Measurements from ENCODE around the gene IL17REL. TPM values are rescaled to one million over a fixed set of nuclear protein-coding genes. Genes with fewer than 3 reads are reported as not detected.
A peak's percentile ranks its signal among the peaks of the same experiment; 100 is the strongest.
"Not testable (repeated sequence)": the region's sequence is repeated elsewhere in the genome, so short reads cannot be mapped to it uniquely, and the experiment has no call there.

IL17REL gene
- total and polyA plus RNA-seq, 12 donors: not detected

GRCh38 chr22:49983148-49984042, 29.2 kb downstream of the IL17REL start:
- Histone ChIP-seq H3K27ac (no peak overlapping the region), H3K4me3 (peak overlapping the region in 1 of 4 donors; percentile 45), H3K4me1 (replicated peaks in 1 of 2) (peaks cover 7 to 8% of the 10 kb centered on the region in 2 donors), H3K36me3 (replicated peaks in 1 of 2) (no peaks in the 10 kb centered on the region), H3K9me3 (replicated peaks in 1 of 3) (no peaks in the 10 kb centered on the region), H3K27me3 (peaks cover 16% of the 10 kb centered on the region)
- peak in 1 of 7 donors; percentile 41 for DNase-seq
- WGBS, 4 donors: 11 to 80% (median 12%) methylated on average over 1 to 87 of the region's 90 CpGs; no CpG with 5 or more reads in 1 of the 4 donors
- TF ChIP-seq POLR2A (IDR thresholded peaks at IDR 0.05): no peak
- TF ChIP-seq, protein P1, sequence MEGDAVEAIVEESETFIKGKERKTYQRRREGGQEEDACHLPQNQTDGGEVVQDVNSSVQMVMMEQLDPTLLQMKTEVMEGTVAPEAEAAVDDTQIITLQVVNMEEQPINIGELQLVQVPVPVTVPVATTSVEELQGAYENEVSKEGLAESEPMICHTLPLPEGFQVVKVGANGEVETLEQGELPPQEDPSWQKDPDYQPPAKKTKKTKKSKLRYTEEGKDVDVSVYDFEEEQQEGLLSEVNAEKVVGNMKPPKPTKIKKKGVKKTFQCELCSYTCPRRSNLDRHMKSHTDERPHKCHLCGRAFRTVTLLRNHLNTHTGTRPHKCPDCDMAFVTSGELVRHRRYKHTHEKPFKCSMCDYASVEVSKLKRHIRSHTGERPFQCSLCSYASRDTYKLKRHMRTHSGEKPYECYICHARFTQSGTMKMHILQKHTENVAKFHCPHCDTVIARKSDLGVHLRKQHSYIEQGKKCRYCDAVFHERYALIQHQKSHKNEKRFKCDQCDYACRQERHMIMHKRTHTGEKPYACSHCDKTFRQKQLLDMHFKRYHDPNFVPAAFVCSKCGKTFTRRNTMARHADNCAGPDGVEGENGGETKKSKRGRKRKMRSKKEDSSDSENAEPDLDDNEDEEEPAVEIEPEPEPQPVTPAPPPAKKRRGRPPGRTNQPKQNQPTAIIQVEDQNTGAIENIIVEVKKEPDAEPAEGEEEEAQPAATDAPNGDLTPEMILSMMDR (IDR thresholded peaks at IDR 0.05): peak in 2 of 6 experiments; percentile 22 to 34
- intact Hi-C loops (cut with DNase I): loop anchor here in 1 of 2 donors (10.0 kb wide), 1 partner anchor 49 kb away; no protein-coding TSS in a partner anchor

GRCh38 chr22:49981799-49982198, 30.8 kb downstream of the IL17REL start:
- not testable (repeated sequence) for H3K4me3 ChIP-seq; H3K36me3 ChIP-seq (replicated peaks in 1 of 2); H3K4me1 ChIP-seq (replicated peaks in 1 of 2); H3K27ac ChIP-seq; H3K9me3 ChIP-seq (replicated peaks in 1 of 3)
- 93 to 98% (median 95%) methylated on average over 7 of the region's 7 CpGs for WGBS, 4 donors
- peaks cover 16% of the 10 kb centered on the region for H3K27me3 ChIP-seq
- intact Hi-C loops (cut with DNase I): loop anchor here in 1 of 2 donors (10.0 kb wide), 1 partner anchor 47 kb away; no protein-coding TSS in a partner anchor
- peak in 1 of 7 donors; percentile 11 for DNase-seq

DNA sequence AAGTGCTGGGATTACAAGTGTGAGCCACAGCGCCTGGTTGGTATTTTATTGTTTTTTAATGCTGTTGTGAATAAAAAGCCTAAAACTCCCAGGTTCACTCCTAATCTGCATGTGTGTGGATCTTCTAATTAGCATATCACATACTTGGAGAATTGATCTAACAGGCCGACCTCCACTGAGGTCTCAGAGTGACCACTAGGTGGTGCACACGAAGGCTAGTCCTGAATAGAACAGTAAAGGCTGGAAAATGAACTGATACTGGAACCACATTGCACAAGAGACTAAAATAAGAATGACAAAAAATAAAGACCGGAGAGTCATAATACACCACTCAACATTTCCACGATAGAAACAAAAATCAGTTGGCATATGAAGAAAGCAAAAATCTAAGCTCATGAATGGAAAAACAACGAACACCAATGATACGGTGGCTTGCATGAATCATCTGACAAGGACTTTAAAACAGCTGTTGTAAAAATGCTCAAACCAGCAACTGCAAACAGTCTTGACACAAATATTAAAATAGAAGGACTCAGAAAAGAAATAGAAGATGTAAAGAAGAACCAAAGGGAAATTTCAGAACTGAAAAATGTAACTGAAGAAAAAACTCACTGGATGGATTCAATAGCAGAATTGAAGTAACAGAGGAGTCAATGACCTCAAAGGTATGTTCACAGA, 32.8 kb downstream of the IL17REL start:
- Histone ChIP-seq H3K27me3 (peaks cover 16% of the 10 kb centered on the region), H3K4me1 (replicated peaks in 1 of 2) (peaks cover 7 to 8% of the 10 kb centered on the region in 2 donors), H3K4me3 (no peak overlapping the region), H3K9me3 (replicated peaks in 1 of 3) (no peaks in the 10 kb centered on the region), H3K36me3 (replicated peaks in 1 of 2) (no peaks in the 10 kb centered on the region), H3K27ac (no peak overlapping the region)
- TF ChIP-seq, protein P1 (IDR thresholded peaks at IDR 0.05): peak; percentile 9 to 49 (median 36)
- no peak for TF ChIP-seq POLR2A (IDR thresholded peaks at IDR 0.05)
- DNase-seq: peak in 3 of 7 donors; percentile 33 to 62 (median 44)
- 42 to 46% (median 43%) methylated on average over 7 of the region's 7 CpGs for WGBS, 4 donors
- intact Hi-C loops (cut with DNase I): loop anchor here in 1 of 2 donors (10.0 kb wide), 1 partner anchor 45 kb away; no protein-coding TSS in a partner anchor

- intact Hi-C loops (cut with DNase I): no loop called here
- peaks cover 2% of the 10 kb centered on the region for H3K27me3 ChIP-seq
- TF ChIP-seq, protein P1 (IDR thresholded peaks at IDR 0.05): no peak
- TF ChIP-seq POLR2A (IDR thresholded peaks at IDR 0.05): no peak
These were observed 35.0 kb downstream of the IL17REL start for GRCh38 chr22:49977578-49977977.

More at GRCh38 chr22:49977578-49977977, 35.0 kb downstream of the IL17REL start:
- Histone ChIP-seq H3K27ac (no peak overlapping the region), H3K4me3 (no peak overlapping the region), H3K4me1 (replicated peaks in 1 of 2) (no peaks in the 10 kb centered on the region), H3K9me3 (replicated peaks in 1 of 3) (no peaks in the 10 kb centered on the region), H3K36me3 (replicated peaks in 1 of 2) (no peaks in the 10 kb centered on the region)
- DNase-seq: peak in 2 of 7 donors; percentile 16 to 51
- WGBS, 4 donors: 83 to 88% (median 87%) methylated on average over 14 of the region's 14 CpGs

All from adrenal gland (tissue), 12 donors.